Right cardiac atrium (tissue), 5 donors: ENCODE results near the gene GANAB. TPM values are rescaled to one million over a fixed set of nuclear protein-coding genes. Genes with fewer than 3 reads are reported as not detected.

Source experiments
- ATAC-seq, 2 donors: fragments of 200-7000 bp; cut with Tn5 transposase; one replicate each; pipeline versions ENCODE4 v1.8.0 to v1.9.1; 2020; ENCODE audit warnings: moderate library complexity in 2 of 2, mild to moderate bottlenecking in 1 of 2
- DNase-seq, 3 donors: peaks; one replicate each; pipeline ENCODE4 v3.0.0-alpha.2; 2020
- H3K27ac ChIP-seq: one replicate; pipeline ENCODE4 v1.5.1; 2013; ENCODE audit warnings: mild to moderate bottlenecking, low read length, control low read depth, moderate library complexity
- H3K27me3 ChIP-seq: one replicate; pipeline ENCODE4 v1.6.1; 2013; ENCODE audit not compliant: control insufficient read depth, insufficient read depth
- H3K4me1 ChIP-seq: one replicate; pipeline ENCODE4 v1.6.1; 2013; ENCODE audit warnings: low read length; ENCODE audit not compliant: control insufficient read depth, insufficient read depth
- H3K4me3 ChIP-seq: one replicate; pipeline ENCODE4 v1.5.1; 2013; ENCODE audit warnings: low read length, control low read depth
- H3K9me3 ChIP-seq: one replicate; pipeline ENCODE4 v1.6.1; 2013; ENCODE audit warnings: low read length; ENCODE audit not compliant: control insufficient read depth
- WGBS: extraction: QIAGEN DNeasy Blood & Tissue Kit; methylation state at CpG from one replicate; pipeline ENCODE4 v1.1.7; 2013; 5-methylcytosine and 5-hydroxymethylcytosine counted together
- intact Hi-C, 4 donors: fragments of 100-400 bp; cut with DNase I; formaldehyde crosslinking; loops; one replicate each; pipeline versions ENCODE4 v1.11.0 to v1.14.0; 2022 to 2023
- polyA plus RNA-seq: library from polyadenylated mRNA; stranded (reverse); fragments of 200-250 nt; gene quantifications from one replicate; pipeline ENCODE4 v1.2.3, GENCODE V29; 2013
- total RNA-seq, 4 donors: library from RNA; stranded (reverse); fragmentation: NEBNext Ultra II Directional; extraction: Animal tissue kit (Norgen Biotek cat#: 25700); gene quantifications; one replicate each; pipeline ENCODE4 v1.2.1, GENCODE V29; 2021
- donor health status: healthy with polysubstance abuse.
- donor health status: DM: no; HTN: yes; CAD: no.
- donor health status: DM: no; HTN: no; CAD: no.
- donor health status: DM: no; HTN: yes; CAD: no; lungs with severe emphysema.
- donor health status: DM: yes; HTN: yes; CAD: no.

GANAB gene
- total and polyA plus RNA-seq, 5 donors, result 66.5 to 137 (median 114) TPM

GRCh38 chr11:62608776-62609175 is 37.6 kb downstream of the GANAB start:
- no peak overlapping the region for H3K4me3 ChIP-seq
- no peaks in the 10 kb centered on the region for H3K27me3 ChIP-seq
- no peak overlapping the region for H3K27ac ChIP-seq
- ATAC-seq, result no peak
- no peaks in the 10 kb centered on the region for H3K9me3 ChIP-seq
- H3K4me1 ChIP-seq, result no peaks in the 10 kb centered on the region
- peak in 1 of 3 donors; percentile 9 for DNase-seq
- WGBS, result 92% methylated on average over 12 of the region's 12 CpGs
- intact Hi-C loops, result no loop called here

GRCh38 chr11:62607714-62608113 is 38.7 kb downstream of the GANAB start:
- 69% methylated on average over 4 of the region's 4 CpGs for WGBS

DNA sequence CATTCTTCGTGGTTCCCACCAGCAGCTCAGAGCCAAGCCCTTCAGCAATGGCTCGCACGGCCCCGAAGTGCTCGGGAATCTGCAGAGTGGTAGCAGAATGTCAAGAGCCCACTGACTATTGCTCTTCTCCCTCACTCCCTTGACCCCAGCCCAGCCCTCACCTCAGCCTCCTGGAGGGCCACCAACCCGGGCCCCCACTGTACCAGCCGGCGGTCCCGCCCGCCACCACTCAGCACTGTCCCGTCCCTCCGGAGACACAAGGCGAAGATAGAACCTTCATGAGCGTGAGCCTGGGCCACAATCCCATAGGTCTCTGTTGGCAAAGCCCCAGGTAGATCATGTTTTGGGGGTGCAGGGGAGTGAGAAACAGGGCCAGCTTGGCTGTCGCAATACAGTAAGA is 40.5 kb downstream of the GANAB start:
- intact Hi-C loops, result no loop called here
- DNase-seq (peak in 2 of 3 donors; percentile 51 to 54), ATAC-seq (no peak)

More at GRCh38 chr11:62607714-62608113, 38.7 kb downstream of the GANAB start:
- ATAC-seq (no peak), DNase-seq (peak in 1 of 3 donors; percentile 44)
- Histone ChIP-seq H3K27me3 (no peaks in the 10 kb centered on the region), H3K4me1 (no peaks in the 10 kb centered on the region), H3K4me3 (no peak overlapping the region), H3K27ac (no peak overlapping the region), H3K9me3 (no peaks in the 10 kb centered on the region)
- intact Hi-C loops, result no loop called here

DNA sequence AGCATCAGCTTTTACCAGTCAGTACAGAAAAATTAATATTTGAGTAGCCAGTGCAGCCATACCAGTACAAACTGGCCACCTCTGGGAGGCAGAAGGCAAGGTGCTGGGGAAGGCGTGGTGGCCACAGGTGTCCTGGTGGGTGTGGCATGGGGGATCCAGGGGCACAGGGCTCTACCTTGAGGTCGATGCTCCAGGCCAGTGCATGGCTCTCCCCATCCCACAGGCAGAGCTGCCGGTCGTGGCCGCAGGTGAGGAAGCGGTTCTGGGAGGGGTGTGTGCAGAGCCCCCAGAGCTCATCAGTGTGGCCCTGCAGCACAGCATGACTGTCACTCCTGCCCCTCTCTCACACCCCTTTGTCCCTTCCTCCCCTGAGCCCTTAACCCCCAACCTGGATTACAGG is 40.9 kb downstream of the GANAB start:
- Histone ChIP-seq H3K4me3 (no peak overlapping the region), H3K27me3 (no peaks in the 10 kb centered on the region), H3K4me1 (no peaks in the 10 kb centered on the region), H3K9me3 (no peaks in the 10 kb centered on the region), H3K27ac (no peak overlapping the region)
- WGBS, result 89% methylated on average over 6 of the region's 6 CpGs
- DNase-seq, result peak in 1 of 3 donors; percentile 37
- no peak for ATAC-seq
- intact Hi-C loops, result no loop called here

More for the DNA sequence above, 40.5 kb downstream of the GANAB start:
- Histone ChIP-seq H3K27ac (no peak overlapping the region), H3K9me3 (no peaks in the 10 kb centered on the region), H3K4me1 (no peaks in the 10 kb centered on the region), H3K4me3 (no peak overlapping the region), H3K27me3 (no peaks in the 10 kb centered on the region)
- WGBS, result 92% methylated on average over 15 of the region's 15 CpGs

DNA sequence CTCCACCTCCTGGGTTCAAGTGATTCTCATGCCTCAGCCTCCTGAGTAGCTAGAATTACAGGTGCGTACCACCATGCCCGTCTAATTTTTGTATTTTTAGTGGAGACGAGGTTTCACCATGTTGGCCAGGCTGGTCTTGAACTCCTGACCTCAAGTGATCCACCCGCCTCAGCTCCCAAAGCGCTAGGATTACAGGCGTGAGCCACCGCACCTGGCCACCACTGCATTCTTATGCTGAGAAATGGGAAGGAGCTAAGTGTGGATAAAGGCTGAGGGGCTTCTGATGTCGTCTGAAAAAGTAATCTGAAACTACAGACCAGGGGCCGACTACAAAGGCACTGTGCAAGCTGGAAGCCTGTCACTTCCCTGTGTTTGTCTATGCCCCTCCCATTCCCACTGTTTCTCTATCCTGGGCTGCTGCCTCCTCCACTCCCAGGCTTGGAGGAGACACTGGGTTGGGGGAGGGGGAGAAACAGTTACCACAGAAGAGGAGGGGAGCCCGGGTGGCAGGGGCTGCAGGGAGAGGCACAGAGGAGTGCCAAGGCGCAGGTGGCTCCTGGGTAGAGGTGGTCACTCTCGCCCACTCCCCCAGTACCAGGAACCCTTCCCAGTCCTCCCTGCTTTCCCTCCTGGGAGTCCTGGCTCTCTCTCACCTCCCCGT is 41.8 kb downstream of the GANAB start:
- DNase-seq, result peak in 2 of 3 donors; percentile 40 to 67
- intact Hi-C loops, result no loop called here

GRCh38 chr11:62603776-62604299 is 42.6 kb downstream of the GANAB start:
- Histone ChIP-seq H3K27ac (no peak overlapping the region), H3K9me3 (no peaks in the 10 kb centered on the region), H3K27me3 (no peaks in the 10 kb centered on the region), H3K4me3 (no peak overlapping the region), H3K4me1 (peaks cover 2% of the 10 kb centered on the region)
- 91% methylated on average over 8 of the region's 8 CpGs for WGBS
- ATAC-seq (no peak), DNase-seq (peak in 1 of 3 donors; percentile 54)
- intact Hi-C loops, result no loop called here

More for the DNA sequence above, 41.8 kb downstream of the GANAB start:
- no peaks in the 10 kb centered on the region for H3K9me3 ChIP-seq
- WGBS, result 83% methylated on average over 13 of the region's 13 CpGs
- peaks cover 1% of the 10 kb centered on the region for H3K4me1 ChIP-seq
- H3K27me3 ChIP-seq, result no peaks in the 10 kb centered on the region
- no peak for ATAC-seq
- H3K4me3 ChIP-seq, result no peak overlapping the region
- H3K27ac ChIP-seq, result no peak overlapping the region

DNA sequence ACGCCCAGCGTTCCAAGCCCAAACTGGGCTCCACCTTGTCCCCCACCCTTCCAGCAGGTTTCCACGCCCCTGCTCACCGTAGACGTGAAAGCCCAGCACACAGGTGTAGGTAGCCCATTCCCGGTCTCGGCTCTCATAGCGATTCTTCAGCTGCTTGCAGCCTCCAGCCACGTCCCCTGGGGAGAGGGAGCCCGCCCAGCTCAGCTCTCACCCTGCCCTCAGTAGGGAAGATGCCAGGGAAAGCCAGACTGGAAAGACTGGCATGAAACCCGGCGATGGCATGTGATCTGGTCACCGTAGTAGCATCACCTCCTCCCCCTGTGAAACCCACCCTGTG is 43.4 kb downstream of the GANAB start:
- Histone ChIP-seq H3K4me3 (no peak overlapping the region), H3K27me3 (no peaks in the 10 kb centered on the region), H3K27ac (no peak overlapping the region), H3K9me3 (no peaks in the 10 kb centered on the region), H3K4me1 (peaks cover 2% of the 10 kb centered on the region)
- intact Hi-C loops, result no loop called here
- ATAC-seq, result no peak
- 48% methylated on average over 13 of the region's 13 CpGs for WGBS
- DNase-seq, result peak in 2 of 3 donors; percentile 53 to 73

GRCh38 chr11:62602141-62603071 is 44.0 kb downstream of the GANAB start:
- intact Hi-C loops, result no loop called here
- Histone ChIP-seq H3K9me3 (no peaks in the 10 kb centered on the region), H3K27ac (peak overlapping the region; percentile 86), H3K27me3 (no peaks in the 10 kb centered on the region), H3K4me1 (peaks cover 2% of the 10 kb centered on the region), H3K4me3 (peak overlapping the region; percentile 94)
- ATAC-seq (peak; percentile 52 to 67), DNase-seq (peak; percentile 71 to 90 (median 90))
- WGBS, result 9% methylated on average over 96 of the region's 96 CpGs

DNA sequence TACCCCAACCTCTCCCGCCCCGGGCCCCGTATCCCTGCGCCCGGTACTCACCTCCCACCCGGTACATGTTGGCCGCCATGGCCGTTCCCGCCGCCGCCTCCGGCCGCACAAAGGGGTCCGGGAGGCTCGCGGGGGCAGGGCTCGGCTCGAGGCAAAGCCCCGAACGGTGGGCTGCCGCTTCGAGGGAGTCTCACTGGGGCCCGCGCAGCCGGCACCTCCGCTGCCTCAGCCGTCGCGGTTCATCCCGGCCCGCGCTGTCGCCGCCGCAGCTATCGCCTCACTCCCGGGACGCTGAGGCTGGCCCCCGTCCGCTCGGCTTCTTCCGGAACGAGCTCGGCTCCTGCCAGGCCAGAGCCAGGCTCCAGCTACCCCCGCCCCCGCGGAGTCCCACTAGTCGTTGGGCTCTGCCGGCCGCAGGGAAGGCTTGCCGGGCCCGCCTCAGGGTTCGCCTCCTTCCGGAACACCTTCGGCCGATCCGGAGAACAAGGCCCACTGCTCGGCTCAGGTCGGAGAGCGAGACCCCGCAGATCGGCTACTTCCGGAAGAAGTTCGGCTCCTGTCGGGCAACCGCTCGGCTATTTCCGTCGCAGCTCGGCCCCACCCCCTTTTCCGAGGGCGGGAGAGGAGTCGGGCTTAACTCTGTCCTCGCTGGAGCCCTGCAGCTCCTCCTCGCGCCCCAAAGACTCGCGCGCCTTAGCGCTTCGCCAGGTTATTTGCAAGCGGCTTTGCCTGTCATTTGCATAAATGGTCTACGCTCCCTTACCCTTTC is 44.9 kb downstream of the GANAB start, which contains the start of gene MTA2:
Gene MTA2, minus strand, starts transcription at position 494 of the 769 bp plus-strand sequence. Its CDS starts 415 bp downstream, at position 79.
- H3K4me3 ChIP-seq, result peak within 1 kb of the TSS; percentile 94
- H3K27me3 ChIP-seq, result no peaks in the 10 kb centered on the region
- WGBS, result under 1% methylated on average over 83 of the region's 83 CpGs
- intact Hi-C loops, result no loop called here
- peaks cover 2% of the 10 kb centered on the region for H3K4me1 ChIP-seq
- peak; percentile 92 for ATAC-seq
- DNase-seq, result peak; percentile 97 to 99 (median 99)
- no peaks in the 10 kb centered on the region for H3K9me3 ChIP-seq
- peak within 1 kb of the TSS; percentile 94 for H3K27ac ChIP-seq

- WGBS, result 0% methylated on average over 30 of the region's 30 CpGs
- intact Hi-C loops, result no loop called here
- peaks cover 2% of the 10 kb centered on the region for H3K4me1 ChIP-seq
- peak overlapping the region; percentile 94 for H3K4me3 ChIP-seq
- peak; percentile 28 to 57 for ATAC-seq
- no peaks in the 10 kb centered on the region for H3K27me3 ChIP-seq
- H3K27ac ChIP-seq, result peak overlapping the region; percentile 94
- H3K9me3 ChIP-seq, result no peaks in the 10 kb centered on the region
- DNase-seq, result peak in 2 of 3 donors; percentile 71 to 86
Measured at GRCh38 chr11:62601122-62601371, 45.4 kb downstream of the GANAB start.
